Epithelial cell of proximal tubule (primary cell): Measurements from ENCODE around the gene MYO1G. TPM values are rescaled to one million over a fixed set of nuclear protein-coding genes. Genes with fewer than 3 reads are reported as not detected.

Source experiments
- DNase-seq: peaks from one replicate; pipeline ENCODE4 v3.0.0-alpha.2; 2011; ENCODE audit warnings: low read depth
- H3K4me3 ChIP-seq: 2 replicates; pipeline ENCODE4 v1.5.1; 2011; ENCODE audit warnings: low read depth, mild to moderate bottlenecking, low read length
- total RNA-seq: library from RNA; depleted of rRNA; stranded (reverse); fragments of >200 nt; gene quantifications from 2 replicates; pipeline ENCODE4 v1.2.3, GENCODE V29; 2015
- TF ChIP-seq, protein P1 (sequence below): conservative IDR thresholded peaks from 2 replicates; pipeline ENCODE4 v1.5.1; 2012; ENCODE audit warnings: low read depth, mild to moderate bottlenecking, low read length

Gene MYO1G
- total RNA-seq, 1 donor from 2014 or later: not detected

DNA sequence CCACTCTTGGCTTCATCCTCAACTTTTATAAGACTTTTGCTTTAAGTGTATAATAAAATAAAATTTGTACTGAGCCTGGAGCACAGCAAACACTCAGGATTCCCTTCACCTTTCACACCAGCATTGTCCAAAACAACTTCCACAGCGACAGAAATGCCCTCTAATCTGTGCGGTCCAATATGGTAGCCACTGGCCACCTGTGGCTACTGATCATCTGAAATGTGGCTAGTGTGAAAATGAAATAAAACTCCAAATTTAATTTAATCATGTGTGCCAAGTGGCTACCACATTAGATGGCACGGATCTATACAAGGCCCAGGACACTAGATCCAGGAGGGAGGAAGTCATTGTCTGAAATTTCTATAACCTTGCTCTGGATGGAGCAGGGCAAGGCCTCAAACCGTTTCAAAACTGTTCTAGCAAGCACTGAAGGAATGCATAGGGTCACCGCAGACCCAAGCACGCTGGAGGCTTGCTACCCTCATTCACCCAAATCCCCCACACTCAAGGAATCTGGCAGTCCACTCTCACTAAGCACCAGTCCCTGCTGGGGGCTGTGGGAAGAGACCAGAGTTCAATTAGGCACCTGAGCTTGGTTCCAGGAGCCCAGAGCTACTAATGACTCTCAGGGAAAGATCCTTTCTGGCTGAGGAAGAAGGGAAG, 6.3 kb upstream of the MYO1G start:
- peak overlapping the region; percentile 73 for H3K4me3 ChIP-seq
- DNase-seq: no peak
- TF ChIP-seq, protein P1, sequence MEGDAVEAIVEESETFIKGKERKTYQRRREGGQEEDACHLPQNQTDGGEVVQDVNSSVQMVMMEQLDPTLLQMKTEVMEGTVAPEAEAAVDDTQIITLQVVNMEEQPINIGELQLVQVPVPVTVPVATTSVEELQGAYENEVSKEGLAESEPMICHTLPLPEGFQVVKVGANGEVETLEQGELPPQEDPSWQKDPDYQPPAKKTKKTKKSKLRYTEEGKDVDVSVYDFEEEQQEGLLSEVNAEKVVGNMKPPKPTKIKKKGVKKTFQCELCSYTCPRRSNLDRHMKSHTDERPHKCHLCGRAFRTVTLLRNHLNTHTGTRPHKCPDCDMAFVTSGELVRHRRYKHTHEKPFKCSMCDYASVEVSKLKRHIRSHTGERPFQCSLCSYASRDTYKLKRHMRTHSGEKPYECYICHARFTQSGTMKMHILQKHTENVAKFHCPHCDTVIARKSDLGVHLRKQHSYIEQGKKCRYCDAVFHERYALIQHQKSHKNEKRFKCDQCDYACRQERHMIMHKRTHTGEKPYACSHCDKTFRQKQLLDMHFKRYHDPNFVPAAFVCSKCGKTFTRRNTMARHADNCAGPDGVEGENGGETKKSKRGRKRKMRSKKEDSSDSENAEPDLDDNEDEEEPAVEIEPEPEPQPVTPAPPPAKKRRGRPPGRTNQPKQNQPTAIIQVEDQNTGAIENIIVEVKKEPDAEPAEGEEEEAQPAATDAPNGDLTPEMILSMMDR: no peak

DNA sequence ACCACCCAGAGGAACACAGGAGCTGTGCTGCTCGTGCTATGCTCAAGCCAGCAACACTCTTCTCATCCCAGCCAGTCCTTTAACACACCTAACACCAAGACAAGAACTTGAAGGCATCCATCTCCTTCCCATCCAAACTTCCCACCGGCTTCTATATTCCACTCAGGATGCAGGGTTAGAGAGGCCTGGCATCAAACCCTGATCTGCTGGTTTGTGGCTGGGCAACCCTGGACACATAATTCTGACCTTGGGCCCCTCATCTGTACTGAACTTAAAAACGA, 5.6 kb upstream of the MYO1G start:
- TF ChIP-seq, protein P1: no peak
- DNase-seq: no peak
- no peak overlapping the region for H3K4me3 ChIP-seq

DNA sequence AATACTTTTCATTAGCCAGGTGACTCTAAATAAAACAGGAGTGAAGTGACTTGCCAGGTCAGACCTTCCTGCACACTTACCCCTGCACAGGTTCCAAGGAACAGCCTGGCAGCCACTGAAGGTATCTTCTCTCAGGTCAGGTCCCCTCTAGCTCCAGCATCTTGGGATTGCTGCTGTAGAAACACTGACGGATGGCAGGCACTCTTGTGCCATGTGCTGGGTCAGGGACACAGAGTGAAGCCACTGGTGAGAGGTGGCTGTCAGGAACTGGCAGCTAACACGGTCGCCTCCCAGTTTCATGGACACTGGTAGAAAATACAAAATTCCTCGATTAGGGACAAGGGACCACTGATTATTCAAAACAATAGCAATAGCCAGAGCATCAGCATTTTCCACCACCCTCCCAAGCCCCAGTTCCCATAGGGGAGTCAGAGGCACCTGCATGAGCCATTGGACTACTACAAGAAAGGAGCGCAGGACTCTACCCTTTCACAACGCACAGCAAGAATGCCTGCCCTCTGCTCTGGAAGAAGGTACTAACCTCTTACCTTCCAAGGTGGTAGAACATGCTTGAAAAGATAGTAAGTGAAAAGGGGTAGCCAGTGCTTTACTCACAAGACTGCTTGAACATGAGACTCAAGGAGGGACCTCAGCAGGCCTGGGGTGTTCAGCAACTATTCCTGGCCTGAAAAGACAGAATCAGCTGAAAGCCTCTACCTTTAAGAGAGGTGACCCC, 5.1 kb upstream of the MYO1G start:
- no peak overlapping the region for H3K4me3 ChIP-seq
- TF ChIP-seq, protein P1: no peak
- DNase-seq: no peak

DNA sequence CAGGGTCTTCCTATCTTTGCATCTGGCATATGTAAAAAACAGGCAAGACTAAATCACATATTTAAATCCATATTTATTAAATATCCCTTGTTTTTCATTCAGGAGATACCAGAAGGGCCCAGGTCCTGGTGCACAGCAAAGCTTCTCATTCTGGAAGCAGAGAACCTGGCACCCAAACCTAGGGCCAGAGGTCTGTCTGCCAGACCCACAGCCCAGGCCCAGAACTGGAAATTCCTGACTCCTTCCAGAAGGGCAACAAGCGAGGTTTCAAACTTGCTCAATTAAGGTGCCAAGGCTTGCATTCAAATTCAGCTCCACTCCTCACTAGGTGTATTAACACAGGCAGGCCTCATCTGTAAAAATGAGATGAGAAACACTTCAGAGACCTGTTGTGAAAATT, 4.2 kb upstream of the MYO1G start:
- DNase-seq: no peak

DNA sequence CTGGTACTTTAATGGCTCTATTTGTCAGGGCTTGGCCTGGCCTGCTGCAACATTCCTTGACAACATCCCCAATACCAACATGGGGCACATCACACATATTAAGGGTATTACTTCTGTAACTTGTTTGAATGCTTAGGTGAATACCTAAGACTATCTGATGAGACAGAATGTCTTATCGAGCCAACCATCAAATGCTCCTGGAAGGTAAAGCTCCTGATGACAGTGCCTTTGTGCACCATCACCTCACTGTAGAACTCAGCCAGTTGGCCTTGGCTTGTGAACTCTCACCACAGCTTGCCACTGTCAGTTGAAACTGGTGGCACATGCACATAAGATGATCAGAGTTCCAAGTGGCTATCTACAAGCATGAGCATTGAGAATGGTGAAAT, 3.7 kb upstream of the MYO1G start:
- TF ChIP-seq, protein P1: no peak
- no peak overlapping the region for H3K4me3 ChIP-seq
- DNase-seq: no peak

More for the DNA sequence above, 4.2 kb upstream of the MYO1G start:
- H3K4me3 ChIP-seq: no peak overlapping the region
- TF ChIP-seq, protein P1: no peak

DNA sequence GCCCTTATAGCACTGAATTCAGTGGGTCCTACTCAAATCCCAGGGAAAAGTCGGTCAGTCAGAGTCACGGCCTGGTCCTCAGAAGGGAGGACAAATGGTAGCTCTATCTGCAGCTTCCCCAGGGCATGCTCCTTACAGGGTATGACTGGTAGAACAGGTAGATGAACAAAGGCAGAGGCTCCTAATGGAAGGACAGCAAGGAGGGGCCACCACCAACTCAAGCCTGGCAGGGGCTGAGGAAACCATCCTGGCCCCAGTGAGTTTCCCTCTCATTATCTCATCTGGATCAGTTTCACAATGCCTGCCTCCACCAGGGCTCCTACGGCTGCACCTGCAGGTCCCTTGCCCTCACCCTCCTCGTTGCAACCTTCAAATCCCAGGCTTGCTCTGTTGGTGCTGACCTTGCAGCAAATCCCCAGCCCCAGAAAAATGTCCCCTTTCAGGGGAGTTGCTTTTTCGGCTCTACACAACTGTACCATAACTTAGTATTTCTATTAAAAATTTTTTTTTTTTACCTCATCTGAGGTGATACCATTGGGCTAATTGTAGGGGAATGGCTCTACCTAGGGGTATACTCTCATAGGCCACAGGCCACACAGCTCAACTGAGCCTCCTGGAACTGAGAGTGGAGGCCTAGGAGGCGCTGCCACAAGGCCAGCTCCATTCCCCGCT, 2.4 kb upstream of the MYO1G start:
- H3K4me3 ChIP-seq: no peak overlapping the region
- TF ChIP-seq, protein P1: no peak
- no peak for DNase-seq
